Gastroesophageal sphincter (tissue), 4 donors: ENCODE measurements around the gene NFIX. TPM values are rescaled to one million over a fixed set of nuclear protein-coding genes. Genes with fewer than 3 reads are reported as not detected.

Experiments used
- ATAC-seq: fragments of 150-250 bp; one replicate; pipeline ENCODE4 v1.9.1; 2016; ENCODE audit warnings: mild to moderate bottlenecking, moderate library complexity
- H3K27ac ChIP-seq, 4 donors: fragments of 200-600 bp; sonication (generic) in 3 of 4; 1 replicate in 3 of 4; 2 replicates in 1 of 4; pipeline ENCODE4 v1.5.1; 2016 to 2019
- H3K27me3 ChIP-seq: fragments of 200-600 bp; sonication (generic); one replicate; pipeline ENCODE4 v1.5.1; 2019
- H3K36me3 ChIP-seq, 2 donors: fragments of 200-600 bp; sonication (generic); one replicate each; pipeline ENCODE4 v1.5.1; 2019; ENCODE audit warnings: control low read depth in 1 of 2
- H3K4me1 ChIP-seq, 3 donors: fragments of 200-600 bp; sonication (generic); 1 replicate in 2 of 3; 2 replicates in 1 of 3; pipeline ENCODE4 v1.5.1; 2016 to 2019; ENCODE audit warnings: control low read depth in 2 of 3
- H3K4me3 ChIP-seq, 2 donors: fragments of 200-600 bp; sonication (generic); one replicate each; pipeline ENCODE4 v1.5.1; 2019; ENCODE audit warnings: mild to moderate bottlenecking in 1 of 2, moderate library complexity in 1 of 2
- H3K9me3 ChIP-seq, 3 donors: fragments of 200-600 bp; sonication (generic); one replicate each; pipeline ENCODE4 v1.5.1; 2017 to 2019; ENCODE audit warnings: control low read depth in 2 of 3
- CTCF ChIP-seq, 4 experiments: fragments of 200-600 bp in 2 of 4; fragments of 450-650 bp in 2 of 4; sonication (generic) in 1 of 4; IDR thresholded peaks; one replicate each; pipeline ENCODE4 v1.5.1; 2017 to 2019; ENCODE audit warnings: antibody characterized with exemption in 4 of 4, mild to moderate bottlenecking in 2 of 4, moderate library complexity in 2 of 4
- EP300 ChIP-seq: sonication (generic); formaldehyde crosslinking; IDR thresholded peaks from one replicate; pipeline ENCODE4 v1.6.1; 2017; ENCODE audit warnings: antibody characterized with exemption, mild to moderate bottlenecking
- POLR2A ChIP-seq, 2 donors: fragments of 450-650 bp; IDR thresholded peaks; one replicate each; pipeline ENCODE4 v1.6.1; 2017; ENCODE audit warnings: antibody characterized with exemption in 2 of 2, mild to moderate bottlenecking in 2 of 2, moderate library complexity in 1 of 2
- POLR2AphosphoS5 ChIP-seq: sonication (generic); formaldehyde crosslinking; IDR thresholded peaks from one replicate; pipeline ENCODE4 v1.6.1; 2017; ENCODE audit warnings: antibody characterized with exemption
- WGBS, 2 donors: methylation state at CpG; one replicate each; pipeline ENCODE4 v1.1.5; 2018; ENCODE audit warnings: low coverage in 1 of 2; 5-methylcytosine and 5-hydroxymethylcytosine counted together
- total RNA-seq, 4 donors: library from RNA; depleted of rRNA; stranded (reverse); fragments of >200 nt; gene quantifications; one replicate each; pipeline ENCODE4 v1.1.0, GENCODE V29; 2016

The NFIX gene
- total RNA-seq, 4 donors from 2014 or later = 44.7 to 145 (median 72.4) TPM

- Histone ChIP-seq H3K27ac (peak overlapping the region in 3 of 4 donors; percentile 83 to 86 (median 84)), H3K36me3 (peaks cover 0 to 77% of the 10 kb centered on the region in 2 donors), H3K4me1 (peaks cover 6 to 92% (median 53%) of the 10 kb centered on the region in 3 donors), H3K4me3 (no peak overlapping the region), H3K9me3 (no peaks in the 10 kb centered on the region), H3K27me3 (no peaks in the 10 kb centered on the region)
- ATAC-seq = no peak
- TF ChIP-seq POLR2A (IDR thresholded peaks at IDR 0.05) = no peak
- TF ChIP-seq POLR2AphosphoS5 = peak; percentile 9
- WGBS, 2 donors = 54% methylated on average over 9 of the region's 11 CpGs; no CpG with 5 or more reads in 1 of the 2 donors
Observed at GRCh38 chr19:13077240-13077639, 82.0 kb downstream of the NFIX start.

- WGBS, 2 donors = no CpG with 5 or more reads among the region's 10 CpGs
- no peaks in the 10 kb centered on the region for H3K27me3 ChIP-seq
- peaks cover 6 to 92% (median 52%) of the 10 kb centered on the region in 3 donors for H3K4me1 ChIP-seq
- peaks cover 0 to 81% of the 10 kb centered on the region in 2 donors for H3K36me3 ChIP-seq
- no peak for ATAC-seq
- H3K4me3 ChIP-seq = no peak overlapping the region
- TF ChIP-seq CTCF (IDR thresholded peaks at IDR 0.05) (no peak), EP300 (no peak), POLR2AphosphoS5 (no peak), POLR2A (IDR thresholded peaks at IDR 0.05) (no peak)
- no peaks in the 10 kb centered on the region for H3K9me3 ChIP-seq
- H3K27ac ChIP-seq = peak overlapping the region; percentile 4 to 86 (median 84)
Observed at GRCh38 chr19:13078381-13078780, 83.1 kb downstream of the NFIX start.

- ATAC-seq = peak; percentile 47
Observed at GRCh38 chr19:13078897-13079541, 83.7 kb downstream of the NFIX start.

GRCh38 chr19:13079542-13079986 is 84.3 kb downstream of the NFIX start:
- 7 to 64% methylated on average over 4 to 10 of the region's 16 CpGs for WGBS, 2 donors
- TF ChIP-seq EP300 (no peak), POLR2AphosphoS5 (no peak), CTCF (IDR thresholded peaks at IDR 0.05) (no peak), POLR2A (IDR thresholded peaks at IDR 0.05) (no peak)
- H3K4me3 ChIP-seq = peak overlapping the region in 1 of 2 donors; percentile 4
- no peaks in the 10 kb centered on the region for H3K9me3 ChIP-seq
- ATAC-seq = peak; percentile 62
- H3K27ac ChIP-seq = peak overlapping the region; percentile 5 to 86 (median 84)
- H3K4me1 ChIP-seq = peaks cover 6 to 90% (median 44%) of the 10 kb centered on the region in 3 donors
- H3K27me3 ChIP-seq = no peaks in the 10 kb centered on the region
- peaks cover 0 to 82% of the 10 kb centered on the region in 2 donors for H3K36me3 ChIP-seq

More at GRCh38 chr19:13078897-13079541, 83.7 kb downstream of the NFIX start:
- TF ChIP-seq POLR2AphosphoS5 (peak; percentile 70), CTCF (IDR thresholded peaks at IDR 0.05) (no peak)
- Histone ChIP-seq H3K36me3 (peaks cover 0 to 81% of the 10 kb centered on the region in 2 donors), H3K27ac (peak overlapping the region; percentile 5 to 86 (median 84)), H3K27me3 (no peaks in the 10 kb centered on the region), H3K4me3 (peak overlapping the region in 1 of 2 donors; percentile 4), H3K4me1 (peaks cover 6 to 92% (median 47%) of the 10 kb centered on the region in 3 donors), H3K9me3 (no peaks in the 10 kb centered on the region)
- WGBS, 2 donors = 20 to 60% methylated on average over 1 of the region's 12 CpGs

GRCh38 chr19:13082192-13083007 is 87.1 kb downstream of the NFIX start:
- peaks cover 6 to 82% (median 31%) of the 10 kb centered on the region in 3 donors for H3K4me1 ChIP-seq
- H3K4me3 ChIP-seq = no peak overlapping the region
- peaks cover 0 to 83% of the 10 kb centered on the region in 2 donors for H3K36me3 ChIP-seq
- no peaks in the 10 kb centered on the region for H3K27me3 ChIP-seq
- no peak for TF ChIP-seq POLR2A (IDR thresholded peaks at IDR 0.05)
- peak; percentile 38 for TF ChIP-seq POLR2AphosphoS5
- TF ChIP-seq EP300 = no peak
- TF ChIP-seq CTCF (IDR thresholded peaks at IDR 0.05) = peak in 3 of 4 experiments; percentile 20 to 44 (median 41)
- 51 to 81% methylated on average over 8 to 11 of the region's 14 CpGs for WGBS, 2 donors
- peak; percentile 64 for ATAC-seq
- H3K27ac ChIP-seq = peak overlapping the region in 3 of 4 donors; percentile 65 to 83 (median 71)
- H3K9me3 ChIP-seq = no peaks in the 10 kb centered on the region
